ENCODE measurements around the gene TLE3.
A peak's percentile ranks its signal among the peaks of the same experiment; 100 is the strongest.

The TLE3 gene

GRCh38 chr15:70063261-70063925 is 34.3 kb downstream of the TLE3 start:
- DNase-seq (ENCODE audit: low read depth) = no peak

DNA sequence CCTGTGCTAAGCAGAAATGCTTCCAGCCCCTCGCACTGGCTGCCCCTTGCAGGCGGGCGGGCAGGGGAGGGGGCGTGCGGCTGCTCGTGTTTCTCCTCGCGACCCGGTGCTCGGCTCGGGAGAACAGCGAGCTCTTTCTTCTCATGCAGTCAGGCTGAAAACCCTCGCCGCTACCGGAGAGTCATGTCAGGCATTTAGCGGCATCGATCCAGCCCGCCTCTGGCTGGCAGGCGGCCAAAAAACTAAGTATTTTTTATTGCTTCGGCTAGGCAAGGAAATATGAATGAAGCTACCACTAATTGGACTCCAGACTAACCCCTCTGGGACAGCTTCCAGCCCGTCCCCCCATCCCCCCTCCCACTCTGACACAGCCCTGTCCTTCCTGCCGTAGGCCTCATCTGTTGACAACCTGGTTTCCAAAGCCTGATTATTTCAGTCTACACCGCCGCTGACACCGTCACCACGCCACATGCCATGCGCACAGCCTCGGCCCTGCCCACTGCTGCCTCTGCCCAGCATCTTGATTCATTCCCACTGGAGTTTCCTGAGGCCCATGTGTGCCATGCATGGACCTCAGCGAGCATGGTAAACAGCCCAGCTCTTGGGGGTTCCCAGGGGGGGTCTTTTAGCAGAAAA is 35.3 kb downstream of the TLE3 start:
- peak; percentile 96 for DNase-seq (ENCODE audit: low read depth)

DNA sequence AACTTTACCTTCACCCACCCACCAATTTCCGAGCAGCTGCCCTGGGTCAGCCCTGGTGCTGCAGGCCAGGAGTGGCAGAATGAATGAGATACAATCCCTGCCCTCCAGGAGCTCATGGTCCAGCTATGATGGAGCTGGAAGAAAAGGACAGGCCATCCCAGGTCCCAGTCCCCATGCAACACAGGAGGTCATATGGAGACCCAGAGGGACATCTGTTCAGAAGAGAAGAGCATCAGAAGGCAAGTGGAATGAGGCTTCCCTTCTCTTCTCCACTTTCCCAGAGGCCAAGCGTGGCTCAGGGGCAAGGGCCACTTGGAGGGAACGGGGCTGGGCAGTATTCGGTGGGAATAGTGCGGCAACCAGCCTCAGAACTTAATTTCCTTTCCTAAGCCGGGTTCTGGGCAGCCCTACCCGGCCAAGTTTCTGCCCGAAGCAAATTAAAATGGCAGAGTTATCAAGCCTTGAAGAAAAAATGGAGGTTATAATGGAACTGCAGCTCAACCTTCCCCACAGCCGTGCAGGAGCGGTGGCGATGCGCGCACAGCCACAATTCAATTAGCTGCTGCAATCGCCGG is 35.9 kb downstream of the TLE3 start:
- no peak for DNase-seq (ENCODE audit: low read depth)

DNA sequence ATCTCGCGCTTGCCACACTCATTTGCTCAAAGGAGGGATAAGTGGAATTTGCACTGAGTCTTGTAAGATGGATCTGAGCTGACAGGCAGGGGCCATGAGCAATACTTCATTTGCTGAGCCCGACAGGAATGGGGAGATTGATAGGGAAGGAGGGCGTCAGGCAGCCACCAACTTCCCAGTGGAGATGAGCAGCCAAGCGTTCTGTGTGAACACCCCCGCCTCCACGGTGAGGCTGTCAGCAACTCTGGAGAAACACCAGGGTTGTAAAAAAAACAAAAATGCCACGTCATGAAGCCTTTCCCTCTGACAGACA is 36.8 kb downstream of the TLE3 start:
- peak; percentile 12 for DNase-seq (ENCODE audit: low read depth)

DNA sequence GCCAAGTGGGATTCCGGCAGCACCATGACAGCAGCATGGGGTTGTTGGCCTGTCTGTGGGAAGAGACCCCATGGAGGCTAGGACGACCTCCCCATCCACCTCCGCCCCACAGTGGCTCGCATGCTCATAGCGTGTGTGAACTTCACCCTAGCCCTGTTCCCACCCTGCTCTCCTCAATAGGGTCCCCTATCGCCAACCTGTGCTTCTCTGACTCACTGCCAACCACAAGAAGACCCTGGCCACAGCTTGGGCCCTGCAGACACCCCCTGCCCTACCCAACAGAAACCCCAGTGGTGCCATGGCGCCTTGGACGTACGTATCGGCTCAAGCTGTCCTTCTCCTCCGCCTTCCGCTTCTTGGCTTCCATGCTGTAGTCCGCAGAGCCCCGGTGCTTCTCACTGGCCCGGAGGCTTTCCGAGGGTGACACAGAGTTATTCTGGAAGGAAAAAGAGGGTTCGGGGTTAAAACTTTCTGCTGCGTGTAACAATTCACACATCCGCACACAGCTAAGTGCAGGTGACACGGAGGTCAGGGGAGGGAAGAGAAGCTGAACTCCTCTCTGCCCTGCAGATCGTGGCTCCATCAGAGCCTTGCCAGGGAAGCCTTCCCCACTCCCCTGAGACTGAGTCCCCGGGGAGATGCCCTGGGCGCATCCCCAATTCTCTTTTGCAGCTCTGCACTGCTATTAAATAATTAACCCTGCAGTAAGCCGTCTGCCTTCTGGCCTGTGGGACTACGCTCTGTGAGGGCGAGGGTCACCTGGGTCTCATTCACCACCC is 37.3 kb downstream of the TLE3 start:
- no peak for DNase-seq (ENCODE audit: low read depth)

GRCh38 chr15:70059476-70060213 is 38.1 kb downstream of the TLE3 start:
- no peak for DNase-seq (ENCODE audit: low read depth)

DNA sequence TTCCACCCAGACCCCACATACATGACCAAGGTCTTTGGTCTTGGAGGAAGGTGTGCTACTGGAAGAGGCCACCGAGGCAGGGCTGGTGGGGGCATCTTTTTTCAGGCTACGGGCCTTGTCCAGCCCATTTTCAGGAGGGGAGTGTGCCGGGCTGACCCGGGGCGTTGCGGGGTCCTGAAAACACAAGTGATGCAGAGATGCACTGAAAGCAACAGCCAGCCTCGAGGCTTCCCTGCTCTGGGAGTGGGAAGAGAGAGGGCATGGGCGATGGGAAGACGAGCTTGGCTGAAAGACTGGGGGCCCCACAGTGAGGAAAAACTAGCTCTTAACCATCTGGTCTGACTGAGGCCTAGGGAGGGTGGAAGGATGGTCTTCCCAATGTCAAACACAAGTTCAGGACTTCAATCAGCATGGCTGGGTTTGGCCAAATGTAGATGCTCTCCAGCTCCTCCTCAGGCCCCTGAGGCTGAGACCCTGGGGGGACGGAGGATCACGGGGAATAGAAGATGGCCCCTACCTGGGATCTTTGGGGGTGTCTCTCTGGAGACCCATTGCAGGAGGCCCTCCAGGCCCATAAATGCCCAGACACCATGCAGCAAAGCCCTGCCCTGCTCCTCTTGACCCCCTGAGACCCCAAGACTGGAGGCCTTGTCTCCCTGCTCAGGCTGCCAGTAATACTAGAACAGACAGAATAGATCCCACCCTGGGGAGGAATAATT is 38.9 kb downstream of the TLE3 start:
- DNase-seq (ENCODE audit: low read depth) = no peak

- DNase-seq (ENCODE audit: low read depth) = no peak
Observed at GRCh38 chr15:70057931-70058641, 39.6 kb downstream of the TLE3 start.

DNA sequence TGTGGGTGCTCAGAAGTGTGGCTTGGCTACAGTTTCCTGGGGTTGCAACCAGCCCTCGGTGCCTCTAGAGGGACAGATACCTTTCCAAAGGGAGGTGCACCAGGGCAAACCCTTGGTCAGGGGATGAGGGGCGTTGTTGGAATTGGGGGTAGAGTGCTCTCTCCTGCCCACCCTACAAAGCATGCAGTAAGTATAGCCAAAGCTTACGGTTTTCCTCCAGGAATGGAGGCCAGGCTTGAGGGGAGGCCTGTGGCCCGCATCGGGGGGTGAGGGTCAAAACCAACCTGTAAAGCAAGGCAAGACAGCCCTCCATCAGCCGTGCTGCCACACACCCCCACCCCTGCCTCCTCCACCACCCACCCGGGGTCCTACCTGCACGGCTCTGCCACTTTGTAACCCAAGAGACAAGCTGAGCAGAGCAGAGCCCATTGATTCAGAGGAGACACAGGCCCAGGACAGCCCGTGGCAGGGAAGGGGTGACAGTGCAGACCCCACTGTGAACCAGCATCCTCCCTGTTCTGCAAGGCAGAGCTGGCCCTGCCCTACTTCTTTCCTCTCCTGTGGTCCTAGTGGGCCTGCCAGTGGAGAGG is 41.5 kb downstream of the TLE3 start:
- DNase-seq (ENCODE audit: low read depth) = no peak

- peak; percentile 6 for DNase-seq (ENCODE audit: low read depth)
Observed at GRCh38 chr15:70055601-70056051, 42.1 kb downstream of the TLE3 start.

GRCh38 chr15:70054884-70055387 is 42.8 kb downstream of the TLE3 start:
- DNase-seq (ENCODE audit: low read depth) = no peak

DNA sequence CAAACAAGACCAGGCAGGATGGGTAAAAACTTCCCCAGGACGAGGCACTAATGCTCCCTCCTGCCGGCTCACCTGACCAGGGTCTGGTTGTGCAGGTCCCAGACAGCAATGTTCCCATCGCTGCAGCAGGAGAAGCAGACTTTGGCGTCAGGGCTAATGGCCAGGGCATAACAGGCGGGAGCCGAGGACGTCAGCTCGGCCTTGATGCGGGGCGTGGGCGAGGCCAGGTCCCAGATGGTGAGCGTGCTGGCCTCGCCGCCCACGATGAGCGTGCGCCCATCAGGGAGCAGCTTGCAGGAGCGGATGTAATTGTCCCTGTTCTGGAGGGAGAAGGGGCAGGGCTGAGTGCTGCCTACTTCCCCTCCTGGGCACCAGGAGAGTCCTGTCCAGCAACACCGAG is 43.4 kb downstream of the TLE3 start:
- DNase-seq (ENCODE audit: low read depth) = no peak

DNA sequence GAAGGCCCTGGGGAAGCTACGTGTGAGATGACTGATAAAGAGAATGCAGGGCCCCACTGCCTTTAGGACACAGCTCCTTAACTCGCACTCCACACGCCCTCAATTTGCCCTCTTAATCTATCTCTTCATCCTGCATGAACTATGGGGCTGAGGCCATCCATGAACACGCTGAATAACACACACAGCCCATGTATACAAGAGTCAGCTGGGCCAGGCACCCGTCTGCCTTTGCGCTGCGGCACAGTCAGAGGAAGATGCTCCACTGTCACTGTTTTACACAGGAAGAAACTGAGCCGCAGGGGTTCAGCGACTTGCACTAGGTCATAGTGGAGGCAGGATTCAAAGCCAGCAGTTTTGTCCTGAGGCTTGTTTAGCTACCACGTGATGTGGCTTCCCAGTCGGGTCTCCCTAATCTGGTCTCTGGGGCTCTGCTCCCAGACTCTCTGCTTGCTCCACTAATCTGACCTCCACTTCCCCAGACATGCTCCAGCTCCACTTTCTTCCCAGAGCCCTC is 43.9 kb downstream of the TLE3 start:
- DNase-seq (ENCODE audit: low read depth) = no peak

DNA sequence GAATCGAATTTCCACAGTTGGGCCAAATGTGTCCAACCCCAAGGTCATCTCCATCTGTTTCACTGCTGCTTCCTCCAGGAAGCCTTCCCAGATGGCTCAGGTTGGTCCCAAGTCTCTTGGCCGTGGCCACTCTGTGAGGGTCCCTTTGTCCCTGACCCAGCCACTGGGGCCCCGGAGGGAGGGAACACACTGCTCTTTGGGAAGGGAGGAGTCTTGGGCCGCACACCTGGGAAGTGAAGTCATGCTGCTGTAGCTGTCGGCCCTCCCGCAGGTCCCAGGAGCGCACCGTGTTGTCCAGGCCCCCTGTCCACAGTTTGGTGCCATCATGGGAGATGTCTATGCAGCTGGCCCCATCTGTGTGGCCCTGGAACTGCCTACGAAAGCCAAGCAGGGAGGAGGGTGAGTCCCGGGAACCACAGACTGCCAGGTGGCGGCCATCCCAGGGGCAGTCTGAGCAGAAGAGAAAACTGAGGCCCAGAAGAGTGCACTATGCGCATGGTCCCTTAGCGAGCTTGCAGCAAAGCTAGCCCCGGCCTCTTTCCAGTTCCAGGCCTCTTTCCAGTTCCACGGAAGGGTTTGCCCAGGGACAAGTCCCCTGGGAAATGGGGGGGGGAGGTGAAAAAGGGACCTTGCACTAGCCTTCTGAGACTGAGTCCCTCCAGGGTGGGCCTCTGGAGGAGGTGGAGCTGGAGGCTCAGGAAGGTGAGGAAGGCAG is 44.6 kb downstream of the TLE3 start:
- no peak for DNase-seq (ENCODE audit: low read depth)

DNA sequence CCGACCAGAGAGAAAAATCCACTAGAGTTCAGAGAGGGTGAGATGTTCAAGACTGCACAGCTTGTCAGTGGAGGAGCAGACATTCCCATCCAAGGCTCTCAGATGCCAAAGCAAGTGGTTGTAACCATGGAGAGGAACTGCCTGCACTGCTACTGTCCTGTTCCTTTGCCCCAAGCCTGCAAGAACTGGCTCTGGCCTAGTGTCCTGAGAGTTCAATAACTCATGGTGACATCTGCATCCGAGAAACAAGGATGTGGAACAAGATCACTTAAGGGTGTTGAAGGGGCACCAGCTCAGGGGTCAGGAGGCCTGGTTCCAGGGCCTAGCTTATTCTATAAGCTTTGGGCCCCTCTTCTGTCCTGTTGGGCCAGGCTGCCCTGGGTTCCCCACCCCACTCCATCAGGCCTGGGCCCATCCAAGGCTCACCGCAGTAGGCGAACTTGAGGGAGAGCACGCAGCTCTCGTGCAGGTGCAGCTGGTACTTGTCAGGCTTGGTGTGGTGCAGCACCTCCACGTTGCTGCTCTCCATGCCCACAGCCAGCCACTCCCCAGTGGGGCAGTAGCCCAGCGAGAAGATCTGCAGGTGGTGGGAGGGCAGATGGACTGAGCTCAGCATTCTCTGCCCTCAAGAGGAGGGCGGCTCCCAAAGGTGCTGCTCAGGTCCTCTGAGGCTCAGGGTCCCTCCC is 45.6 kb downstream of the TLE3 start:
- DNase-seq (ENCODE audit: low read depth) = no peak

DNA sequence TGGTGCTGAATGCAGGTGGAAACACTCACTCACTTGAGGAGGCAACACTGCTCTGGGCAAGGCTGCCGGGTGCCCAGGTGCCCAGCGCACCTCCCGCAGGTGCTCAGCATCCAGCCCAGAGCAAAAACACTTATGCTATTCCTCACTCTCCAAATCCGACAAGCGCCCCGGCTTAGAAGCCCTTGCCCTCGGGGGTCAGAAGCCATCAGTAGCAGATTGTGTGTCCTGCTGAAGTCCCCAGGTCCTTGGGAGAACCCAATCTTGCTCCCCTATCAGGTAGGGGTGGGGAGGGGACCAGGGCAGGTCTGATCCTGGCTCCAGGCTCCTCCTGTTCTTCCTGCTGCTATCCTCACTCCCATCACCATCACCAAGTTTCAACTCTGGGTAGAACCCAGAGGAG is 46.7 kb downstream of the TLE3 start:
- no peak for DNase-seq (ENCODE audit: low read depth)

GRCh38 chr15:70050441-70050840 is 47.3 kb downstream of the TLE3 start:
- DNase-seq (ENCODE audit: low read depth) = no peak

GRCh38 chr15:70049701-70050301 is 47.9 kb downstream of the TLE3 start:
- DNase-seq (ENCODE audit: low read depth) = no peak

Measured in EH (cell line).